Motor neuron (in vitro differentiated cells): ENCODE results near the gene RSU1. TPM values are rescaled to one million over a fixed set of nuclear protein-coding genes. Genes with fewer than 3 reads are reported as not detected.

Source experiments
- ATAC-seq, 8 experiments: fragments of 200-7000 bp; cut with Tn5 transposase; replicated peaks in 6 of 8; 2 replicates each; pipeline ENCODE4 v1.8.0; 2021; ENCODE audit warnings: mild to moderate bottlenecking in 8 of 8, moderate library complexity in 8 of 8
- H3K27ac ChIP-seq, 2 donors: fragments of 250-450 bp; sonication (Bioruptor Pico); 2 replicates each; pipeline ENCODE4 v1.9.0; 2021; ENCODE audit warnings: antibody characterized with exemption in 2 of 2, mild to moderate bottlenecking in 2 of 2, moderate library complexity in 1 of 2
- H3K4me1 ChIP-seq, 2 donors: fragments of 250-450 bp; sonication (Bioruptor Pico); replicated peaks in 1 of 2; 2 replicates each; pipeline ENCODE4 v1.6.1; 2021; ENCODE audit warnings: antibody characterized with exemption in 2 of 2, mild to moderate bottlenecking in 2 of 2, moderate library complexity in 1 of 2
- H3K4me3 ChIP-seq, 5 donors: fragments of 250-450 bp; sonication (Bioruptor Pico); 2 replicates each; pipeline ENCODE4 v1.9.0; 2021; ENCODE audit warnings: antibody characterized with exemption in 5 of 5, mild to moderate bottlenecking in 5 of 5, moderate library complexity in 4 of 5
- WGBS, 10 experiments: fragments of 450-650 bp; shearing (Covaris generic); methylation state at CpG; one replicate each; pipeline ENCODE4 v1.0.0; 2022; 5-methylcytosine and 5-hydroxymethylcytosine counted together
- in situ Hi-C, 9 experiments: fragments of 400-800 bp; cut with MboI; loops; one replicate each; pipeline ENCODE4 v1.15.0; 2021; ENCODE audit warnings: low sequenced_read_pairs in 9 of 9, low pct_unique_long_range_greater_than_20kb in 2 of 9; ENCODE audit not compliant: unreplicated experiment in 9 of 9
- total RNA-seq, 8 experiments: library from RNA; unstranded; fragments of 300-600 nt; gene quantifications; 2 replicates each; pipeline versions ENCODE4 v1.2.3 to v1.2.4, GENCODE V29; 2022

RSU1 gene
- total RNA-seq, 8 experiments from 2014 or later = 20.9 to 55.9 (median 35.0) TPM

DNA sequence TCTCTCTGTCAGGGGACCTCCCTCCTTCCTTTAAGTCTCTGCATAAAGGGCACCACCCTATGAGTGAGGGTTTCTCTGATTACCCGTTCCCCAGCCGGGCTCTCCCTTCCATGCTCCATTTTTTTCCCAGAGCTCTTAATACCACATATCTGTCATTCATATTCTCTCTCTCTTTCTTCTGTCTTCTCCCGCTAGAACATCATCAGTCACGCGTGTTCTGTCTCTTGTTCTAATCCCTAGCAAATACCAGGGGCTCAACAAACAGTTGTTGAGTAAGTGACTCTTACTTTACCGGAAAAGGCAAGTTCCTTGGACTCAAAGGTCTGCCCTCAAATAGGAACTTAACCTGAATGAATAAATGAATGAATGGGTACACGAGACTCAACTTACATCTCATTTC, 68.5 kb downstream of the RSU1 start:
- no peak overlapping the region for H3K27ac ChIP-seq
- ATAC-seq = no peak
- H3K4me3 ChIP-seq = no peak overlapping the region
- 65 to 100% (median 92%) methylated on average over 2 to 7 of the region's 7 CpGs; no CpG with 5 or more reads in 1 of the 10 experiments for WGBS, 10 experiments
- in situ Hi-C loops = no loop called here
- H3K4me1 ChIP-seq = peaks cover 6 to 13% of the 10 kb centered on the region in 2 donors

DNA sequence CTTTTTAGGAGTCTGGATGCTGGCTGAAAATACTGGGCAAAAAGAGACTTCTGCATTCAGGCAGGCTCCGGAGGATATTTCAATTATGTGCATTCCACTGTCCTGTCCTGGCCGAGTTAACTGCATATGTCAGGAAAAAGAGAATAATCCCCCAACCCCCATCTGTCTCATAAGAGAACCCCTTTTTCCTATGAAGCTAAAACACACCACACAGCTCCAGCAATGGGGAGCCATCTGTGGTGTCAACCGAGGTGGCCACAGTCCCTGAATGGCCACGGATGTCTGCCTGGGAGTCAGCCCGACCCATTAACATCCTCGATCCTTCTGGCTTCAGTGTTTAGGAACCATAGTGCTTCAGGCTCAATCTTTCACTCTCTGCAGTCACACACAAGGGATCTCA, 70.4 kb downstream of the RSU1 start:
- H3K27ac ChIP-seq = no peak overlapping the region
- in situ Hi-C loops = no loop called here
- peaks cover 0 to 9% of the 10 kb centered on the region in 2 donors for H3K4me1 ChIP-seq
- WGBS, 10 experiments = 0 to 95% (median 79%) methylated on average over 1 to 6 of the region's 6 CpGs; no CpG with 5 or more reads in 2 of the 10 experiments
- no peak for ATAC-seq
- H3K4me3 ChIP-seq = no peak overlapping the region

DNA sequence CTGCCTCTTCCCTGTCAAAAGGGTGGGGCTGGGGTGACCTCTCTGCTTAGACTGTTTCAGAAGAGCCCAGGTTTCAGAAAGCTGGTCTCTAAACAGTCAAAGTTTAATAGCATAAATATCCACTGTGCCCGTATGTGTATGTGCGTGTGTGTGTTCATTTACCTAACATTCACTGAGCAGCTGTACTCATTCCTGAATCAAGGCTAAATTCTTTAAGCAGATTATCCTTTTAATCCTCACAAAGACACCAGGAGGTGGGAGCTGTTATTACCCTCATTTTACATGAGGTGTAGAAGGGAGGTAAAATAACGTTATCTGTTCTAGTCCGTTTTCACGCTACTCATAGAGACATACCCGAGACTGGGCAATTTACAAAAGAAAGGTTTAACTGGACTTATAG, 72.2 kb downstream of the RSU1 start:
- Histone ChIP-seq H3K4me1 (peaks cover 0 to 9% of the 10 kb centered on the region in 2 donors), H3K27ac (no peak overlapping the region), H3K4me3 (no peak overlapping the region)
- WGBS, 10 experiments = 20 to 100% (median 93%) methylated on average over 1 to 6 of the region's 6 CpGs; no CpG with 5 or more reads in 2 of the 10 experiments
- ATAC-seq = no peak
- in situ Hi-C loops = no loop called here

DNA sequence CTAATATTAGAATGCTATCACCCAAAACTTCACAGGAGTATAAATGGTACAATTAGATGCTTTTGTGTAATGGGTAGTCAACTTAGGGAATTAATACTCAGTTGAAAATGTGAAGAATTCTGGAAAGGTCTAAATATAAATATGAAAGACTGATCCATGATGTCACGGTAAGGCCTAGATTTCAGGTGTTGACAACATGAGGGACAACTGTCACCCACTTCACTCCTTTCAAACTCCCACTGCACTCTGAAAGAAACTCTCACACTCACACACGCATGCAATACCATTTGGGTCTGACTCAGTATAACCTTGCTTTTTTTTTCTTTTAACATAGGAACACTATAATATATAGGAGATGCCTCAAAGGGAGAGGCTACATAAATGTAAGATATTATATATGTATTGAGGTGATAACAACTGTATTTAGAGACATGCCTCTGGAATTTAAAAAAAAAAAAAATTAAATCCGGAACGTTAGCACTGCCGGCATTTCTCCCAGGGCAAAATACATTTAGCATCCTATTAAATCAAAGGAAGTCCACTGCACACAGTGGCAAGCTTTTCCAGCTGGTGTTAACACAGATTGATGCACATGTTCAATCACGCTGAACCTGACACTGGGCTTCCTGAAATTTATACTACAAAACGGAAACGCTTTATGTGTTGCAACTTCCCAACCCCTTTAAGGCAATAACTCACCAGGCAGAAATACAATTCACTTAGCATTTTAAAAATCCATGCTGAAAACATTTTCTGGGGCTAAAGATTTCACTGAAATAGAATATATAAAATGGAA, 74.9 kb downstream of the RSU1 start:
- no peak overlapping the region for H3K27ac ChIP-seq
- ATAC-seq = peak in 3 of 8 experiments; percentile 33 to 57 (median 47)
- no peak overlapping the region for H3K4me3 ChIP-seq
- in situ Hi-C loops = no loop called here
- H3K4me1 ChIP-seq = peaks cover 0 to 9% of the 10 kb centered on the region in 2 donors
- 38 to 100% (median 88%) methylated on average over 1 to 7 of the region's 8 CpGs; no CpG with 5 or more reads in 1 of the 10 experiments for WGBS, 10 experiments

DNA sequence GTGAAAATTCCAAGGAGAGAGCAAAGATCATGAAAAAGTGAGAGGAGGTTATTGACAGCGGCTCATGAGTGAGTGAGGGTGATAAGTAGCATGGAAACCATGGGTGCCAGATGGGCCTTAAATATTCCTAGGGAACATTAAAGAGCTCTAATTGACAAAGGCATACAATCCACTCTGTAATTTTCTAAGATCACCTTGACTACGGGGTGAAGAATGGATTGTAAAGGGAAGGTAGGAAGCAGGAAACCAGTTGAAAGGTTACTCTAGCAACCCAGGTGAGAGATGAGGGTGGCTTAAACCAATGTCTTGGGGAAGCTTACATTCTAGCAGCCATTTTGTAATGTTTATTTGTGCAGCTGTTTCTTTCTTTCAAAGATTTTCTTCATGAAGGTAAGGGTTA, 75.7 kb downstream of the RSU1 start:
- 73 to 100% (median 90%) methylated on average over 1 to 2 of the region's 2 CpGs for WGBS, 10 experiments
- Histone ChIP-seq H3K4me3 (no peak overlapping the region), H3K27ac (no peak overlapping the region), H3K4me1 (peaks cover 0 to 9% of the 10 kb centered on the region in 2 donors)
- ATAC-seq = peak in 1 of 8 experiments; percentile 18
- in situ Hi-C loops = no loop called here

DNA sequence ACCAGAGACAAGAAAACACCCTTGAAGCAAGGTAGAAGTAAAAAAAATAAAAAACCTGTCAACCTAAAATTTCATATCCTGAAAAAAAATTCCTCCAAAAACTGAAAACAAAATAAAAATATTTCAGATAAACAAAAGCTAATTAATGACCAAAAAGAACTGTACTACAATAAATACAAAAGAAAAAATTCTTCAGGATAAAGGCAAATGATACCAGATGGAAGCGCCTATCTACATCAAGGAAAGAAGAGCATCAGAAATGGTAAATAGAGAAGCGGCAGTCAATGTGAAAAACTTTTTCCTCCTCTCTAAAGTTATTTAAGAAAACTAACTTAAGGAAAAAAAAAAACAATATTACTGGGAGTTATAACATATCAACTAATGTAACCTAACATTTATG, 79.8 kb downstream of the RSU1 start:
- in situ Hi-C loops = no loop called here
- no peak for ATAC-seq
- H3K4me3 ChIP-seq = no peak overlapping the region
- H3K27ac ChIP-seq = no peak overlapping the region
- 90 to 100% (median 100%) methylated on average over 1 to 2 of the region's 2 CpGs for WGBS, 10 experiments
- peaks cover 0 to 3% of the 10 kb centered on the region in 2 donors for H3K4me1 ChIP-seq

DNA sequence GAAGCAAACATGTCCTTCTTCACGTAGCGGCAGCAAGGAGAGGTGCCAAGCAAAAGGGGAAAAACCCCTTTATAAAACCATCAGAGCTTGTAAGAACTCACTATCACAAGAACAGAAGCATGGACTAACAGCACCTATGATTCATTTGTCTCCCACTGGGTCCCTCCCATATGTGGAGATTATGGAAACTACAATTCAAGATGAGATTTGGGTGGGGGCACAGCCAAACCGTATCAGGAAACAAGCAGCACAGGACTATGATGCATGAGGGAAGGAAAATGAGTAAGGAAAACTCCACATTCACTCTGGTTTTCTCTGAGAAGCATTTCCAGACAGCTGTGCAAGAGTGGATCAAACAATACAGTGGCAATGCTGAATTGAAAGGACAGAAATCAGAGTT, 81.6 kb downstream of the RSU1 start:
- Histone ChIP-seq H3K4me1 (no peaks in the 10 kb centered on the region), H3K27ac (no peak overlapping the region), H3K4me3 (no peak overlapping the region)
- peak in 2 of 8 experiments; percentile 72 to 97 for ATAC-seq
- in situ Hi-C loops = no loop called here
- whole genome bisulfite sequencing, 10 experiments = 17 to 100% (median 98%) methylated on average over 1 to 3 of the region's 3 CpGs; no CpG with 5 or more reads in 4 of the 10 experiments

DNA sequence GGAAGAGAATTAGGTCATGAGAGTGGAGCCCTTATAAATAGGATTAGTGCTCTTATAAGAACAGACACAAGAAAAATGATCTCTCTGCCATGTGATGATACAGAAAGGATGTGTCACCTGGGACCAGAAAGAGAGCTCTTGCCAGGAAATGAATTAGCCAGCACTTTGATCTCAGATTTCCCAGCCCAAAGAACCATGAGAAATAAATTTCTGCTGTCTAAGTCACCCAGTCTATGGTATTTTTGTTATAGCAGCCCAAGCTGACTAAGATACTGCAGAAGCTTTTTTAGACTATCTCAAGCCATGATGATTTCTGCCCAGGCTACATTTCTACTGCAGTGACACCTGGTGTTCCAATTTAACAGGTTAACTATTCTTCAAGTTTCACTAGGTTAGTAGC, 84.8 kb downstream of the RSU1 start:
- in situ Hi-C loops = no loop called here
- Histone ChIP-seq H3K4me1 (no peaks in the 10 kb centered on the region), H3K27ac (no peak overlapping the region), H3K4me3 (no peak overlapping the region)
- no peak for ATAC-seq

DNA sequence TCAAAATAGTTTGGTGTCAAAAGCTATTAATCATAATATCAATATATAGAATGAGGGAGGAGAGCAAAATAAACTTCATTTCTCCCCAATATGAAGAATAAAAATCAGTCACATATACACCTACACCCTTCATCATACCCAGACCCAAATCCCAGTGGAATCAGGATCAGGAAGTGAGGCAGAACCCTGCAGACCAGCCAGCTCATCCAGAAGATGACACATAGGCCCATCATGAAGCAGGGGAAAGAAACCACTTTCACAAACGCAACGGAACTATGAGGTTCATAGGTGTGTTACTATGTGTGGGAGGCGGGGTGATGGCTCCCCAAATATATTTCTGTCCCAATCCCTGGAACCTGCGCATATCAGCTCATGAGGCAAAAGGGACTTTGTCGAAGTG, 89.0 kb downstream of the RSU1 start:
- WGBS, 10 experiments = 57 to 100% (median 94%) methylated on average over 2 to 5 of the region's 5 CpGs; no CpG with 5 or more reads in 1 of the 10 experiments
- Histone ChIP-seq H3K4me1 (no peaks in the 10 kb centered on the region), H3K4me3 (no peak overlapping the region), H3K27ac (no peak overlapping the region)
- no peak for ATAC-seq
- in situ Hi-C loops = no loop called here

DNA sequence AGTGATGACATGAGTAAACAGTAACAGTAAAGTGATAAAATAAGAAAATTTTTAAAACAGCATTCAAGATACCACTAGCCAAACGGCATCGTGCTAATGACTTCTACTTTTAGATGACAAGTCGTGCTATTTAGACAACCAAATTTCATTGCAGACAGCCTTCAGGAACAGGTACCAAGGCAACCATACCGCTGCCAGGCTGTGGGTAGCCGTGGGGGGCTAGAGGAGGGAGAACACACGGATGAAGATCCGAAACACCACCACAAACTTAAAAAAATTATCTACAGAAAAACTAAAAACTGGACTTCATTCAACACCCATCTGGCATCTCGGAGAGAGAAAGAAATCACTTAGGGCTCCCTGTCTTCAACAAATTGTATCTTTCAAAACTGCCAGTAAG, 89.6 kb downstream of the RSU1 start:
- no peak for ATAC-seq
- no peaks in the 10 kb centered on the region for H3K4me1 ChIP-seq
- 78 to 100% (median 90%) methylated on average over 1 to 7 of the region's 8 CpGs; no CpG with 5 or more reads in 2 of the 10 experiments for WGBS, 10 experiments
- in situ Hi-C loops = no loop called here
- no peak overlapping the region for H3K27ac ChIP-seq
- no peak overlapping the region for H3K4me3 ChIP-seq

DNA sequence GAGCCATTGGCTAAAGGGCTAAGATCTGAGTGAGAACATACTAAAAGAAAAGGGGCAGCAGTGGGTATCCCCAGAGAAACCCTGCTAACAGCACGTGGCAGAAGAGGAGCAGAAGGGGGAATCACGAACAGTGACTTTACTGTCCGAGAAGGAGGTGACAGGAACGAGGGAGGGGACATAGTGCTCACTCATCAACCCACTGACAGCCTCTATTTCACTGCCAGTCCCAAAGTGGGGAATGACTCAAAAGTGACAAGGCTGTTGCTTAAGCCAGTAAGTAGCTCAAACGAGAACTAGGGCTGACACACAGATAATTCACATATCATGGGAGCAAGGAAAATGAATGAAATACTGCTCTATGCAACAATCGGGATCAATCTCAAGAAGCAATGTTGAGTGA, 92.7 kb downstream of the RSU1 start:
- Histone ChIP-seq H3K4me1 (no peaks in the 10 kb centered on the region), H3K27ac (no peak overlapping the region), H3K4me3 (no peak overlapping the region)
- no peak for ATAC-seq
- in situ Hi-C loops = no loop called here
- 60 to 100% (median 80%) methylated on average over 1 to 6 of the region's 6 CpGs for WGBS, 10 experiments

DNA sequence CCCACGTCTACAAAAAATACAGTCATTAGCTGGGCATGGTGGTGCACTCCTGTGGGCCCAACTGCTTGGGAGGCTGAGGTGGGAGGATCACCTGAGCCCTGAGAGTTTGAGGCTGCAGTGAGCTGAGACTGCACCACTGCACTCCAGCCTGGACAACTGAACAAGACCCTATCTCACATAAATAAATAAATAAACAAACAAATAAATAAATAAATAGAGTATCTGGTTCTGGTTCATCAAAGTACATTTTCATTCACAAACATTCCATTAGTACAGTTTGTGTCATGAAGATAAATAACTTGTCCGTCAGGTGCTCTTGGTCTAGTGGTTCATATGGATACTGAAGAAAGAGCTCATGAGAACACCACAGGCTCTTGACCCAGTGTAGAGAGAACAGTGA, 96.4 kb downstream of the RSU1 start:
- Histone ChIP-seq H3K4me3 (no peak overlapping the region), H3K27ac (no peak overlapping the region), H3K4me1 (no peaks in the 10 kb centered on the region)
- in situ Hi-C loops = no loop called here
- 80 to 100% (median 96%) methylated on average over 1 to 2 of the region's 2 CpGs; no CpG with 5 or more reads in 4 of the 10 experiments for WGBS, 10 experiments
- ATAC-seq = no peak

DNA sequence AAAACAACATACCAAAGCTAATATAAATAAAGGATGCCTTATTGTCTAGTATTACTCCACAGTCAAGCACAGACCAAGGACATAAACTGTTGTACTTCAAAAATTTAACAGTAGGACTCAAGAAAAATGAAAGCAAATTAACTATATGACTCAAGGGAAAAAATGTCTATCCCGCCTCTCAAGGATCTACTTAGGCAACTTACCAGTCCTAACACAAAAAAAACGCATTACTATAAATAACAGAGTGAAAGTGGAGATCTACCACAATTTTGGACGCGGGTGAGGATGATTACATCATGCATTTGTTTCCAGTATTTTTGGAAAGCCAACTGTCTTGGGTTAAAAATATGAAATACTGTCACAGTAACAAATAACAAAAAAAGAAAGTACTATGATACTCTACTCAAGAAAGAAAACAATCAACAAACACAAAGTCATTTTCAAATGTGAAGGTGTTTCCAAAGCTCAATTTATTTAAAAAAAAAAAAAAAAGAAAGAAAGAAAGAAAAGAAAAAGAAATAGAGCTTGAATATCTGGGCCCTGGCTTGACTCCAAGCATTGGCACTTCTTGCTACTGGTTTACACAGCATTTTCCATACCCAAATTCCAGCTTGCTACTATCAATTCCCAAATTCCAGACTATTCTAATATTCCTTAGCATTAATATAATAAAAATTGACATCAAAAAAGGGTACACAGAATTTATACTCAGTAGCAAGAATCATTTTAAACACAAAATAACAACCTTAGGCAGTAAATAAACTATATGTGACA, 99.4 kb downstream of the RSU1 start:
- 8 to 100% (median 81%) methylated on average over 1 to 4 of the region's 4 CpGs for WGBS, 10 experiments
- no peaks in the 10 kb centered on the region for H3K4me1 ChIP-seq
- H3K4me3 ChIP-seq = no peak overlapping the region
- no peak overlapping the region for H3K27ac ChIP-seq
- in situ Hi-C loops = no loop called here
- peak in 1 of 8 experiments; percentile 32 for ATAC-seq
